ENCODE data around the gene ZC3H7B. TPM values are rescaled to one million over a fixed set of nuclear protein-coding genes. Genes with fewer than 3 reads are reported as not detected.

The ZC3H7B gene
- polyA plus RNA-seq, 2 donors = 13.9 to 23.1 TPM

DNA sequence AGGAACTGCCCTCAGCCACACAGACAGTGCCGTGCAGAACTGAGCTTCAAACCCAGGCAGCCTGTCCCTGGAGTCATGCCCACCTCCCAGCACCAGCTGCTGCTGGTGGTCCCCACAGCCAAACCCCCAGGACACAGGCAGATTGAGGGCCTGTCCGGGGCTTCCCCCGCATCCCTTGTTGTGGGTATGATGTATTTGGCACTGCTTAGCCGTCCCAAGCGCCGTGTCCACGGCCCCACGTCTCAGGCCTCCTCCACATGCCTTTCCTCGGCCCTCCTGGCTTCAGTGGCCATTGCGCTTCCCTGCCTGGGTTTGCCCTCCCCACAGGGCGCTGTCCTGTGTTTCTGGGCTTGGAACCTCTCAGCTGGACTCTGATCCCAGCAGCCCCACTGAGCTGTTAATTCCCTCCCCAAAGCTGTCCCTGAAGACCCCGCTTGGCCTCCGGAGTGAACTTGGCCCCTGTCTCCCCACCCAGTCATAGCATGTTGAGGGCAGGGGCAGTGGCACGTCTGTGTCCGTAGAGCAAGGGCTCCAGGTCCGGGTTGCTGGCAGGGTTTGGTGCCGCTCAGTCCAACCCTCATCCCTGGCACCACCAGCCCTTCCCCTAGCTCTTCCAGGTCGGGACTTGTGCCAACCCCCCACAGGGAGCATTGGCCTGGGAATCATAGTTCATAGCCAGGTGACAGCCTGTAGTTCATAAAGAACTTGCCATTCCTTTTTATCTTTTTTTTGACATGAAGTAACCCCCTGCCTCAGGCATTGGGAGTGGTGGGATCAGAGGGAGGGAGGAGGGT lies 45.9 kb downstream of the ZC3H7B start:
- no peaks in the 10 kb centered on the region for H3K4me1 ChIP-seq (ENCODE audit: control insufficient read depth in 2 of 2, insufficient read depth in 2 of 2, low read length in 1 of 2)

DNA sequence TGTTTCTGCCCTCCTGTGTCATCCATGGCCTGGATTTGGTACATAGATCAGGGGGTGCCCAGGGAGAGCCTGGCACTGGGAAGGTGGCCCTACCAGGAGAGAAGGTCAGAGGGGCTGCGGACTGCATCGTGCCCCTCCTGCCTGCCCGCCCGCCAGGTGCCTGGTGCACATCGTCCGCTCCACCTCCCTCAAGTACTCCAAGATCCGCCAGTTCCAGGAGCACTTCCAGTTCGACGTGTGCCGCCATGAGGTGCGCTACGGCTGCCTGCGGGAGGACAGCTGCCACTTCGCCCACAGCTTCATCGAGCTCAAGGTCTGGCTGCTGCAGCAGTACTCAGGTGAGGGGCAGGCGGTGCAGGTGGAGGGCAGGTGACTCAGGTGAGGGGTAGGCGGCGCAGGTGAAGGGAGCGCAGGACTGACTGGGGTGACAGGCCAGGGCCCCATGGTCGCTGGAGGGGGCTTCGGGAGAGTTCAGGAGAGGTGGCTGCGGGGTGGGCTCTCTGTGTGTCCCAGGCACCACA lies 47.7 kb downstream of the ZC3H7B start:
- H3K9me3 ChIP-seq (ENCODE audit: control insufficient read depth in 2 of 2, insufficient read depth in 1 of 2, low read depth in 1 of 2, low read length in 1 of 2) = peaks cover 0 to 2% of the 10 kb centered on the region in 2 donors
- WGBS, 2 donors = 94 to 97% methylated on average over 22 of the region's 22 CpGs
- H3K4me1 ChIP-seq (ENCODE audit: control insufficient read depth in 2 of 2, insufficient read depth in 2 of 2, low read length in 1 of 2) = no peaks in the 10 kb centered on the region
- no peak overlapping the region for H3K27ac ChIP-seq (ENCODE audit: low read depth in 2 of 2, low read length in 1 of 2)
- H3K27me3 ChIP-seq (ENCODE audit: control insufficient read depth in 1 of 2, insufficient read depth in 2 of 2, low read length in 2 of 2) = no peaks in the 10 kb centered on the region
- H3K36me3 ChIP-seq (ENCODE audit: control insufficient read depth in 2 of 2, insufficient read depth in 2 of 2, low read length in 1 of 2) = peaks cover 7 to 72% of the 10 kb centered on the region in 2 donors
- no peak overlapping the region for H3K4me3 ChIP-seq (ENCODE audit: low read depth in 1 of 2, low read length in 2 of 2)

More for the DNA sequence above, 45.9 kb downstream of the ZC3H7B start:
- Histone ChIP-seq H3K27ac (ENCODE audit: low read depth in 2 of 2, low read length in 1 of 2) (no peak overlapping the region), H3K9me3 (ENCODE audit: control insufficient read depth in 2 of 2, insufficient read depth in 1 of 2, low read depth in 1 of 2, low read length in 1 of 2) (peaks cover 0 to 2% of the 10 kb centered on the region in 2 donors), H3K36me3 (ENCODE audit: control insufficient read depth in 2 of 2, insufficient read depth in 2 of 2, low read length in 1 of 2) (peaks cover 15 to 71% of the 10 kb centered on the region in 2 donors), H3K4me3 (ENCODE audit: low read depth in 1 of 2, low read length in 2 of 2) (no peak overlapping the region), H3K27me3 (ENCODE audit: control insufficient read depth in 1 of 2, insufficient read depth in 2 of 2, low read length in 2 of 2) (no peaks in the 10 kb centered on the region)
- 60 to 71% methylated on average over 18 of the region's 18 CpGs for WGBS, 2 donors

DNA sequence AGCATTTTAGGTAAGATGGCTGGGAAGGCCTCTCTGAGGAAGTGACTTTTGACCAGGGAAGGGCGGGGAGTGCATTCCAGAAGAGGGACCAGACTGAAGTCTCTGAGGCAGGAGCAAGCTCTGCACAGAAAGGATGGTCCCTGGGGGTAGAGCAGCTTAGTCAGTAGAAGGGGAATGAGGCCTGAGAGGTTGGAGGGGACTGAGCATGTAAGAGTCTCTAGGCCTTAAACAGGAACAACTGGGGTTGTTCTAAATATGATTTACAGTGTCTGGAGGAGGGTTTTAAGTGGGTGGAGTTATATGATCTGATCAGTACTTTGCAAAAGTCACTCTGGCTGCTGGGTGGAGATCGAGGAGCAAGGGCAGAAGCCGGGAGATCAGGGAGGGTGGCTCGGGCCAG lies 48.8 kb downstream of the ZC3H7B start:
- Histone ChIP-seq H3K9me3 (ENCODE audit: control insufficient read depth in 2 of 2, insufficient read depth in 1 of 2, low read depth in 1 of 2, low read length in 1 of 2) (peaks cover 0 to 2% of the 10 kb centered on the region in 2 donors), H3K4me3 (ENCODE audit: low read depth in 1 of 2, low read length in 2 of 2) (no peak overlapping the region), H3K27ac (ENCODE audit: low read depth in 2 of 2, low read length in 1 of 2) (no peak overlapping the region), H3K27me3 (ENCODE audit: control insufficient read depth in 1 of 2, insufficient read depth in 2 of 2, low read length in 2 of 2) (no peaks in the 10 kb centered on the region), H3K36me3 (ENCODE audit: control insufficient read depth in 2 of 2, insufficient read depth in 2 of 2, low read length in 1 of 2) (peaks cover 8 to 74% of the 10 kb centered on the region in 2 donors), H3K4me1 (ENCODE audit: control insufficient read depth in 2 of 2, insufficient read depth in 2 of 2, low read length in 1 of 2) (no peaks in the 10 kb centered on the region)
- 87 to 89% methylated on average over 4 of the region's 4 CpGs for WGBS, 2 donors

DNA sequence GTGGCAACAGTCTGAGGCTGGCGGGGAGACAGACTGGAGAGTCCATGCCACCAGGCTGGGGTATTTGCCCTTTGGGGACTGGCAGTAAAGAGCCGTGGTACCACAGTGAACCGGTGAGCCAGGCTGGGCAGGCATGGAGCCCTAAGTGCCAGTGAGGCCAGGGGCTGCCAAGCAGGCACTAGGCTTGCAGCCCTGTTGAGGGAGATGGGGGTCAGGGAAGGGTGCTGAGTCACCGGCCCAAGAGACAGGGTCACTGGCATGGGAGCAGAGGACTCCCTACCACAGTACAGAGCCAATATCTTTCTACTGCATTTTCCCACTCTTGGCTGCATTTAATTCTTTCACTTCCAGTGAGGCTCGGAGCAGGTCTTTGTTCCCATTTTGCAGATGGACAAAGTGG lies 49.7 kb downstream of the ZC3H7B start:
- Histone ChIP-seq H3K9me3 (ENCODE audit: control insufficient read depth in 2 of 2, insufficient read depth in 1 of 2, low read depth in 1 of 2, low read length in 1 of 2) (peaks cover 0 to 2% of the 10 kb centered on the region in 2 donors), H3K4me3 (ENCODE audit: low read depth in 1 of 2, low read length in 2 of 2) (no peak overlapping the region), H3K27me3 (ENCODE audit: control insufficient read depth in 1 of 2, insufficient read depth in 2 of 2, low read length in 2 of 2) (no peaks in the 10 kb centered on the region), H3K4me1 (ENCODE audit: control insufficient read depth in 2 of 2, insufficient read depth in 2 of 2, low read length in 1 of 2) (no peaks in the 10 kb centered on the region), H3K36me3 (ENCODE audit: control insufficient read depth in 2 of 2, insufficient read depth in 2 of 2, low read length in 1 of 2) (peaks cover 14 to 77% of the 10 kb centered on the region in 2 donors), H3K27ac (ENCODE audit: low read depth in 2 of 2, low read length in 1 of 2) (no peak overlapping the region)
- 83 to 89% methylated on average over 5 of the region's 5 CpGs for whole genome bisulfite sequencing, 2 donors

DNA sequence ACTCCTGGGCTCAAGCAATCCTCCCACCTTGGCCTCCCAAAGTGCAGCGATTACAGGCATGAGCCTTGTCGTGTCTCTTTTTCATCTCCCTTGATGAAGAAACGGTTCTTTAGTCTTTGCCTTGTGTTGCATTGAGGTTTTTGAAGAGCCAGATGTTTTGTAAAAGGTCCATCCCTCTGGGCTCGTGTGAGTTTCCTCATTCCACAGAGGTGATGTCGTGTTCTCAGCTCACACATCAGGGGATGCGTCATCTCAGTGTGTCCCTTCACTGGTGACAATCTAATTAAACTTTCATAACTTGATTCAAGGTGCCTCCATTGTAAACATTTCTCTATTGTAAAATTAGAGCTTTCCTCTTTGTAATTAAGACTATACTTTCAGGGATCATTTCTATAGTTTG lies 50.7 kb downstream of the ZC3H7B start:
- Histone ChIP-seq H3K36me3 (ENCODE audit: control insufficient read depth in 2 of 2, insufficient read depth in 2 of 2, low read length in 1 of 2) (peaks cover 16 to 80% of the 10 kb centered on the region in 2 donors), H3K27me3 (ENCODE audit: control insufficient read depth in 1 of 2, insufficient read depth in 2 of 2, low read length in 2 of 2) (no peaks in the 10 kb centered on the region), H3K27ac (ENCODE audit: low read depth in 2 of 2, low read length in 1 of 2) (no peak overlapping the region), H3K4me3 (ENCODE audit: low read depth in 1 of 2, low read length in 2 of 2) (no peak overlapping the region), H3K9me3 (ENCODE audit: control insufficient read depth in 2 of 2, insufficient read depth in 1 of 2, low read depth in 1 of 2, low read length in 1 of 2) (peaks cover 0 to 2% of the 10 kb centered on the region in 2 donors), H3K4me1 (ENCODE audit: control insufficient read depth in 2 of 2, insufficient read depth in 2 of 2, low read length in 1 of 2) (no peaks in the 10 kb centered on the region)
- WGBS, 2 donors = 59 to 64% methylated on average over 6 of the region's 6 CpGs

DNA sequence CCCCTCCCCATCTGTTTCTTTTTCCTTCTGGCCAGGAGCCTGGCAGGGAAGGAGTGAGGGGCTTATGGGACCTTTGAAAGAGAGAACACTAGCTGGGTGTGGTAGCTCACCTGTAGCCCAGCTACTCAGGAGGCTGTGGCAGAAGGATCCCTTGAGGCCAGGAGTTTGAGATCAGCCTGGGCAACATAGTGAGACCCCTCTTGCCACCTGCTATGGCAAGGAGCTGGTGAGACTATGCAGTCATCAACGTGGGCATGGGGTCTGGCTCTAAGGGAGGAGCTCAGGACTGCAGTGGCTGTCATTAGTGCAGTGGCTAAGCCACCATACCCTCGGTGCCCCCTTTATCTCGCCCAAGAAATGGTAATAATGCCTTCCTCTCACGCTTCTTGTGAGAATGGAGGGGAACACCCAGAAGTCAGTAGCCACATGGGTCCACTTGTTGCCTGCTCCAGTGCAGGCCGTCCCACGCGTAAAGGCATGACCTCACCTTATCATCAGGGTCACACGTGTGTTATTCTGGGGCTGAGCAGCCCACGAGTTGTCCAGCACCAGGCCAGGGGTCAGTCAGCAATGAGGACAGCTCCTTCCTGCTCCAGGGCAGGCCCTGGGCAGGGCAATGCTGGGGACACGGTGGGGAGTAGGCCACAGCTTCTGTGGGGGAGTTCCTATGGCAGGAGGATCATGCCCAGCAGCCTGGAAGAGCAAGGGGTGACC lies 52.7 kb downstream of the ZC3H7B start:
- no peaks in the 10 kb centered on the region for H3K27me3 ChIP-seq (ENCODE audit: control insufficient read depth in 1 of 2, insufficient read depth in 2 of 2, low read length in 2 of 2)
- peaks cover 0 to 2% of the 10 kb centered on the region in 2 donors for H3K9me3 ChIP-seq (ENCODE audit: control insufficient read depth in 2 of 2, insufficient read depth in 1 of 2, low read depth in 1 of 2, low read length in 1 of 2)
- WGBS, 2 donors = 85 to 86% methylated on average over 10 of the region's 10 CpGs
- no peak overlapping the region for H3K27ac ChIP-seq (ENCODE audit: low read depth in 2 of 2, low read length in 1 of 2)
- H3K36me3 ChIP-seq (ENCODE audit: control insufficient read depth in 2 of 2, insufficient read depth in 2 of 2, low read length in 1 of 2) = peaks cover 25 to 75% of the 10 kb centered on the region in 2 donors
- H3K4me3 ChIP-seq (ENCODE audit: low read depth in 1 of 2, low read length in 2 of 2) = no peak overlapping the region
- H3K4me1 ChIP-seq (ENCODE audit: control insufficient read depth in 2 of 2, insufficient read depth in 2 of 2, low read length in 1 of 2) = no peaks in the 10 kb centered on the region

DNA sequence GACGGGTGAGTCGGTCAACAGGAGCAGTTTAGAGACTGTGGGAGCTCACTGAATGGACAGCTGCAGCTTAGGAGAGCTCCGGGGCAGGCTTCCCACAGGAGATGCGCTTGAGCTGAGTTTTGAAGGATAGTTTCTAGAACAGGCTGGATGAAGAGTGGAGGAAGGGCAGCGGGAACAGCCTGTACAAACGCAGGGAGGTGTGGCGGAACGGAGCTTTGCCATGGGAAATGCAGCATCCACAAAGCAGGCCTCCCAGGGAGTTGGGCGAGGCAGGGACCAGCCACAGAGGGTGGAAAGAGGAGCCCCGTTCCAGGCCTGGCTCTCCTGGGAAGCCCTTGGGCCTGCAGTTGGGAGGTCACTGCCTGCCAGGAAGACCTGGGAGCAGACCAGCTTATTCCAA lies 53.7 kb downstream of the ZC3H7B start:
- Histone ChIP-seq H3K9me3 (ENCODE audit: control insufficient read depth in 2 of 2, insufficient read depth in 1 of 2, low read depth in 1 of 2, low read length in 1 of 2) (no peaks in the 10 kb centered on the region), H3K27ac (ENCODE audit: low read depth in 2 of 2, low read length in 1 of 2) (no peak overlapping the region), H3K27me3 (ENCODE audit: control insufficient read depth in 1 of 2, insufficient read depth in 2 of 2, low read length in 2 of 2) (no peaks in the 10 kb centered on the region), H3K36me3 (ENCODE audit: control insufficient read depth in 2 of 2, insufficient read depth in 2 of 2, low read length in 1 of 2) (peaks cover 21 to 67% of the 10 kb centered on the region in 2 donors), H3K4me1 (ENCODE audit: control insufficient read depth in 2 of 2, insufficient read depth in 2 of 2, low read length in 1 of 2) (no peaks in the 10 kb centered on the region), H3K4me3 (ENCODE audit: low read depth in 1 of 2, low read length in 2 of 2) (no peak overlapping the region)
- 78 to 84% methylated on average over 10 of the region's 10 CpGs for WGBS, 2 donors

DNA sequence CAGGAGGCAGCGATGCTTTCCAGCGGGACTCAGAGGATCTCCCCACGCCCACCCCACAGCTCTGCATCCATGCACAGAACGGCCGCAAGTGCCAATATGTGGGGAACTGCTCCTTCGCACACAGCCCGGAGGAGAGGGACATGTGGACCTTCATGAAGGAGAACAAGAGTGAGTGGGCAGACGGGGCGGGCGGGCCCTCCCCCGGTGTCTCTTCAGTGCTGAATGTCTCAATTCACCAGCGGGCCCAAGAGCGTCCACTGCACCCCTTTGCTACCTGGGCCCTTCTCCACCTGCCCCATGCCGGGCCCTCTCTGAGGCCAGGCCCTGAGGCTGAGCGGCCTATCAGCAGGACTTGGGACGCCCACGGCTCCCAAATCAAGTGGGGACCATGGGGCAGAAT lies 54.6 kb downstream of the ZC3H7B start:
- H3K27me3 ChIP-seq (ENCODE audit: control insufficient read depth in 1 of 2, insufficient read depth in 2 of 2, low read length in 2 of 2) = no peaks in the 10 kb centered on the region
- no peaks in the 10 kb centered on the region for H3K9me3 ChIP-seq (ENCODE audit: control insufficient read depth in 2 of 2, insufficient read depth in 1 of 2, low read depth in 1 of 2, low read length in 1 of 2)
- peaks cover 21 to 63% of the 10 kb centered on the region in 2 donors for H3K36me3 ChIP-seq (ENCODE audit: control insufficient read depth in 2 of 2, insufficient read depth in 2 of 2, low read length in 1 of 2)
- 95 to 97% methylated on average over 17 of the region's 17 CpGs for WGBS, 2 donors
- no peaks in the 10 kb centered on the region for H3K4me1 ChIP-seq (ENCODE audit: control insufficient read depth in 2 of 2, insufficient read depth in 2 of 2, low read length in 1 of 2)
- no peak overlapping the region for H3K27ac ChIP-seq (ENCODE audit: low read depth in 2 of 2, low read length in 1 of 2)
- no peak overlapping the region for H3K4me3 ChIP-seq (ENCODE audit: low read depth in 1 of 2, low read length in 2 of 2)

DNA sequence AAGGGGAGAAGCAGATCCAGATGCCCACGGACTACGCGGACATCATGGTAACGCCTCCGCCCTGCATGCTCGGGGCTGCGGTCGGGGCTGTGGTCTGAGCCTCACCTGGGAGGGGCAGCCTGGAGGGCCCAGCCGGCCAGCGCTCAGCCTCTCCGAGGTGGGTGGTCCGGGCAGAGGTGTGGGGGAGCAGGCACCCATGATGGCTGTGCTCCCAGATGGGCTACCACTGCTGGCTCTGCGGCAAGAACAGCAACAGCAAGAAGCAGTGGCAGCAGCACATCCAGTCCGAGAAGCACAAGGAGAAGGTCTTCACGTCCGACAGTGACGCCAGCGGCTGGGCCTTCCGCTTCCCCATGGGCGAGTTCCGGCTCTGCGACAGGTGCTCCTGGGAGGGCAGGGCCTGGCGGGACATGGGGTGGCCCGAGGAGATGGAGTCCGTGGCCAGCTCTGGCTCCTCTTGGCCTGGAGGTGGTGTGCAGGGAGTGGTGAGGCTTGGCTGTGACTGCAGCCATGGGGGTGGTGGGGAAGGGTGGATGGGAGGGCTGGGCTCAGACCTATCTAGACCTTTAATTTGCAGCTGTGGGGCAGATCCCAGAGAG lies 55.2 kb downstream of the ZC3H7B start:
- peaks cover 21 to 57% of the 10 kb centered on the region in 2 donors for H3K36me3 ChIP-seq (ENCODE audit: control insufficient read depth in 2 of 2, insufficient read depth in 2 of 2, low read length in 1 of 2)
- H3K27ac ChIP-seq (ENCODE audit: low read depth in 2 of 2, low read length in 1 of 2) = no peak overlapping the region
- H3K4me1 ChIP-seq (ENCODE audit: control insufficient read depth in 2 of 2, insufficient read depth in 2 of 2, low read length in 1 of 2) = no peaks in the 10 kb centered on the region
- WGBS, 2 donors = 91 to 92% methylated on average over 25 of the region's 25 CpGs
- no peaks in the 10 kb centered on the region for H3K9me3 ChIP-seq (ENCODE audit: control insufficient read depth in 2 of 2, insufficient read depth in 1 of 2, low read depth in 1 of 2, low read length in 1 of 2)
- no peaks in the 10 kb centered on the region for H3K27me3 ChIP-seq (ENCODE audit: control insufficient read depth in 1 of 2, insufficient read depth in 2 of 2, low read length in 2 of 2)
- H3K4me3 ChIP-seq (ENCODE audit: low read depth in 1 of 2, low read length in 2 of 2) = no peak overlapping the region

All from esophagus (tissue), 2 donors.